Activated T-helper 1 cell treated with anti-CD3 and anti-CD28 coated beads, Interleukin-12 subunit alpha, Interleukin-12 subunit beta, Interleukin-2, Interleukin-4 antibody, amounts not matched to agents 30 ng/mL and 10 ng/mL and 1 ng/mL, durations not matched to agents 14 hours and 24 hours and 36 hours (primary cell): ENCODE data around the gene PDE9A. TPM values are rescaled to one million over a fixed set of nuclear protein-coding genes. Genes with fewer than 3 reads are reported as not detected.

Source experiments
- DNase-seq: peaks from one replicate; pipeline ENCODE4 v3.0.0; 2021; ENCODE audit warnings: low spot score
- H3K27ac Mint-ChIP-seq: one replicate; pipeline ENCODE4 v1.8.0; 2021; ENCODE audit warnings: mild to moderate bottlenecking, mixed read lengths
- H3K27me3 Mint-ChIP-seq: one replicate; pipeline ENCODE4 v1.8.0; 2022; ENCODE audit warnings: mild to moderate bottlenecking, moderate library complexity, mixed read lengths; ENCODE audit not compliant: insufficient read depth
- H3K36me3 Mint-ChIP-seq: one replicate; pipeline ENCODE4 v1.8.0; 2021; ENCODE audit warnings: low read depth, mixed read lengths
- H3K4me1 Mint-ChIP-seq: one replicate; pipeline ENCODE4 v1.8.0; 2021; ENCODE audit warnings: low read depth, mixed read lengths
- H3K4me3 Mint-ChIP-seq: one replicate; pipeline ENCODE4 v1.8.0; 2021; ENCODE audit warnings: mild to moderate bottlenecking, moderate library complexity, mixed read lengths
- H3K9me3 Mint-ChIP-seq: one replicate; pipeline ENCODE4 v1.8.0; 2021; ENCODE audit warnings: mixed read lengths
- intact Hi-C: fragments of 100-400 bp; cut with micrococcal nuclease; formaldehyde crosslinking; loops from one replicate; pipeline ENCODE4 v1.15.1; 2024
- total RNA-seq: library from RNA; stranded (reverse); gene quantifications from 2 replicates; pipeline ENCODE4 v1.2.3, GENCODE V29; 2022

PDE9A gene
- total RNA-seq, 1 donor from 2014 or later: 9.6 TPM

DNA sequence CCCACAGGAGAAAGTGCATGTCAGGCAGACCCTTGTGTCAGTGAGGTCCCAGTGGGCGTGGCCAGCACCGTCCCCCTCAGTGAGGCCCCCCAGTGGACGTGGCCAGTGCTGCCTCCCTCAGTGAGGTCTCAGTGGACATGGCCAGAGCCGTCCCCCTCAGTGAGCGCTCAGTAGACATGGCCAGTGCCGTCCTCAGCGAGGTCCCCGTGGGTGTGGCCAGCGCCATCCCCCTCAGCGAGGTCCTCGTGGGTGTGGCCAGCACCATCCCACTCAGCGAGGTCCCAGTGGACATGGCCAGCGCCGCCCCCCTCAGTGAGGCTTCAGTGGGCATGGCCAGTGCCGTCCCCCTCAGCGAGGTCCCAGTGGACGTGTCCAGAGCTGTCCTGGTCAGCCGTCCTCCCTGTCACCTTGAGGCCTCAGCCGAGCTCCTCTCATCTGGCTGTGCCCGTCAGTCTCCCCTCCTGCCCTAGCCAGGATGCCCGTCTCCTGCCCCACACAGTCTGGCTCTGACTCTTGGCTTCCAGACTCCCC is 35.5 kb downstream of the PDE9A start:
- no peaks in the 10 kb centered on the region for H3K36me3 Mint-ChIP-seq
- peaks cover 9% of the 10 kb centered on the region for H3K4me1 Mint-ChIP-seq
- DNase-seq: no peak
- intact Hi-C loops: no loop called here
- no peak overlapping the region for H3K27ac Mint-ChIP-seq
- H3K4me3 Mint-ChIP-seq: no peak overlapping the region
- no peaks in the 10 kb centered on the region for H3K27me3 Mint-ChIP-seq
- no peaks in the 10 kb centered on the region for H3K9me3 Mint-ChIP-seq

DNA sequence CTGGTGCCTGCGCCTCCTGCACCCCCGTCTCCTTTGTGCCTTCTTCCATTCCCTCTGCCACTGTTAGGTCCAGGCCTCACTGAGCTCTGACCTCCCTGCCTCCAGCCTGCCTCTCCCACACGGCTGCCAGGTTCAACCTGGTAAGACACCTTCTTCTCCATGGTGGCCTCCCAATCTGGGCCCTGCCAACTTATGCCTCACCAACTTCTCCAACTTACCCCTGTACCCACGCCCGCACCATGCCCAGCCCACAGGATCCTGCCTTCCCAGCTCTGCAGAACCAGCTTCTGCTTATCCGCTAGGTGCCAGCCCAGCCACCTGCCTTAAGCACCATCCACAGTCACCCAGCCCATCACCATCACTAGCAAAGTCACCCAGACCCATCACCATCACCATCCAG is 37.2 kb downstream of the PDE9A start:
- intact Hi-C loops: no loop called here
- Mint-ChIP-seq H3K9me3 (no peaks in the 10 kb centered on the region), H3K27ac (no peak overlapping the region), H3K36me3 (no peaks in the 10 kb centered on the region), H3K4me3 (no peak overlapping the region), H3K4me1 (no peaks in the 10 kb centered on the region), H3K27me3 (no peaks in the 10 kb centered on the region)
- no peak for DNase-seq

DNA sequence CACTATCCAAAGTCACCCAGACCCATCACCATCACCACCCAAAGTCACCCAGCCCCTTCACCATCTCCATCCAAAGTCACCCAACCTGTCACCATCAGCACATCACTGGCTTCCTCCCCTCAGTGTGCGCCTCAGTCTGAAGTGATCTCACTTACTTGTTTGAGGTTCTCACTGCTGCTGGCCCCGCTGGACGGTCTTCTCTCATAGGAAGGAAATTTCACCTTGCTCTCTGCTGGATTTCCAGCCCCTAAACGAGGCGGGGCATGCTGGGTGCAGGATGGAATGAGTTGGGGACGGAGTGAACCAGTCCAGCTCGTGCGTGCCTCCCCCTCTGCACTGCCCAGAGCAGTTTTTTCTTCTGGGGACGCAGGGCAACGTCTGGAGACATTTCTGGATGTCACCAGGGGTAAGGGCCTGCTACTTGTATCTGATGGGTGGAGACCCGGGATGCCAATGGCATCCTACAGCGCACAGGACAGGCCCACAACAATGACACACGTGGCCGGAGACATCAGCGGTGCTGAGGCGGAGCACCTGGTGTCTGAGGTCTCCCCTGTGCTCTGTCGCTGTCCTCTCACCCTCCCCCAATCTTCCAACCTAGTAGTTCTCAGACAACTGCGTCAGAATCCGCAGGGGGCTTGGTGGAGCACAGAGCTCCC is 38.6 kb downstream of the PDE9A start:
- no peak overlapping the region for H3K27ac Mint-ChIP-seq

DNA sequence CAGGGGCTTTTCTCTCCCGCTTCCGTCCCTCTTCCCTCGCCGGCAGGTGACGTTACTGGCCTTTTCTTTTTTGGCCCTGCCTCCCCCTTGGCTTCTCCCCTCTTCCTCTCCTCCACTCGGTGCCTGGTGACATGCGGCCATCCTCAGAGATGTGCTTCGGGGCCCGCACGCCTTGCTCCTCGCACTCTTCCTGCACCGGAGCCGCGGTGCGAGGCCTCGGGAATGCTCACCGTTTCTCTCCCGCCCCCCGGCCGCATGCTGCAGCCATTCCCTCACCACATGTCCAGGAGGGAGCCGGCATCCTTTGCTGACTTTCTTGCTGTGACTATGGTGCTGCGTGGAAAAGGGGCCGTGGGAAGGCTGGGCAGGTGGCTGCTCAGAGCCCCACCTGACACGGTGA is 39.3 kb downstream of the PDE9A start:
- intact Hi-C loops: no loop called here
- no peaks in the 10 kb centered on the region for H3K9me3 Mint-ChIP-seq

More for the DNA sequence above, 38.6 kb downstream of the PDE9A start:
- Mint-ChIP-seq H3K9me3 (no peaks in the 10 kb centered on the region), H3K4me3 (no peak overlapping the region), H3K36me3 (no peaks in the 10 kb centered on the region), H3K27me3 (no peaks in the 10 kb centered on the region), H3K4me1 (no peaks in the 10 kb centered on the region)
- DNase-seq: no peak
- intact Hi-C loops: no loop called here

DNA sequence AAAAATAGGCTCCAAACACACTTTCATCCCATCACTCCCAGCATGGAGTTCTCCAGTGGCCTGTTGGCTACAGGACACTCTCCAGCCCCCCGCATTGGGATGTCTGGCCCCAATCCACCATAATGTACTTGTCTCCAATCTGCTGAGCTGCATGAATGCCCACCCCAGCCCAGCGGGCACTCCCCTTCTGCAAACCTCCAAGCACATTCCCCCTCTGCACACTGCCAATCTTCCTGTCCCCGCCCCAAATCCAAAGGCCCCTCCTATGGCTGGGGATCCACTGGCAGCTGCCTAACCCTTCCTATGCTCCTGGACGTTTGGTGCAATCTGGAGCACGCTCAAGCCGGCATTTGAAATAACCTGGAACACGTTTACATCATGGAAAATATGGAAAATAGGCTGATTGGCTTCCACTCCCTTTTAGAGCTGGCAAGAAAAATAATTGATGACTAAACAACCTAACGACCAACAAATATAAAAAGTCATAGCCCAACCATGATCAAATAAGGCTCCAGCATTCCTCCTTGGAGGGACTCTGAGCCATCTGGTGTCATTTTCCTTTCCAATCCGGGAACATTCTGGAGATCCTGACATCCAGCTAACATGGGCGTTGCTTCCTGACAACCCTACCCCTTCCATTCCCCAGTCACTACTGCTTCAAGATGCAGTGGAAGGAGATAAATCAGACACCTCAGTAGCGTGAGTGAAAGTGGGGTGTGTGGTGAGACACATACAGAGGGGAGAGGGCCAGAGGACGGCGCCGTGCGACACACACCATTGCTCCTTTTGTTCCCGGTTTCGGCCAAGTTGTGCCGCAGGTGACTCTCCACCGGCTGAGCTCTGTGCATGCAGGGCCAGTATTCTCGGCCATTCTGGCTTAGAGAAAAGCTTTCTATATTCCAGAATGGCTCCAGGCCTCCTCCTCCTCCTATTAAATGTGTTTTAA is 41.6 kb downstream of the PDE9A start:
- H3K36me3 Mint-ChIP-seq: no peaks in the 10 kb centered on the region
- no peaks in the 10 kb centered on the region for H3K4me1 Mint-ChIP-seq
- no peak overlapping the region for H3K27ac Mint-ChIP-seq
- no peak for DNase-seq
- no peaks in the 10 kb centered on the region for H3K27me3 Mint-ChIP-seq
- H3K4me3 Mint-ChIP-seq: no peak overlapping the region
- intact Hi-C loops: no loop called here
- H3K9me3 Mint-ChIP-seq: no peaks in the 10 kb centered on the region

More for the DNA sequence above, 39.3 kb downstream of the PDE9A start:
- H3K4me1 Mint-ChIP-seq: no peaks in the 10 kb centered on the region
- H3K27ac Mint-ChIP-seq: no peak overlapping the region
- no peaks in the 10 kb centered on the region for H3K36me3 Mint-ChIP-seq
- no peak overlapping the region for H3K4me3 Mint-ChIP-seq
- no peak for DNase-seq
- no peaks in the 10 kb centered on the region for H3K27me3 Mint-ChIP-seq

DNA sequence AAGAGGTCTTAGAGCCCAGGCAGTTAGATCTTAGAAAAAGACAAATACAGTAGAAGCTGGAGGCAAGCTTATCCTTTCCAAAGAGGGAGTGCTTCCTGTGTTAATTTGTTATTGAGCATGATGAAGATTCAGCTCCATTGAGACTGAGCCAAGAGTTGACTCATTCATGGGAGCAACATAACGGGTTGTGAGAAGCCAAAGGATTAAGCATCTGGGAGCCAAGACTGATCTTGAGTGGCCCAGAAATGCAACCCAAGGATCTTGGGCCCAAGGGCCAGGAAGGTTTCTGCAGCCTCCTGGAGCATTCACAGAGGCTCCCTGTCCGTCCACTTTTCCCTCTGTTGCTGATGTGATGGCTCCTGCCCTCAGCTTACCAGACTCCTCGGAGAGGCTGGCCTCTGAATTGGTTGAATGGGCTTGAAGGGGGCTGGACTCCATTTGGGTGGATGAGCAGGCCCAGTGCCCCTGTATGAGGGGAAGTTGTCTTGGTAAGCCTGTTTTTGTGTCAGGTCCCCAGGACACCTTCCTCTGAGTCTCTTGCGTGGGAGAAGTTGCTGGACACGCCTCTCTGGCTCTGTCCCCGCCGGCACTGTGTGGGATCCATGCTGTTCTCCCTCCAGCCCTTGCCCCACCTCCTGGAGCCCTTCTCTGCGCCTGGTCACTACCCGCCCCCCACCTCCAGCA is 42.4 kb downstream of the PDE9A start:
- no peak overlapping the region for H3K4me3 Mint-ChIP-seq
- no peak overlapping the region for H3K27ac Mint-ChIP-seq
- no peaks in the 10 kb centered on the region for H3K27me3 Mint-ChIP-seq
- intact Hi-C loops: no loop called here
- H3K36me3 Mint-ChIP-seq: no peaks in the 10 kb centered on the region
- H3K9me3 Mint-ChIP-seq: no peaks in the 10 kb centered on the region
- DNase-seq: no peak
- H3K4me1 Mint-ChIP-seq: no peaks in the 10 kb centered on the region

DNA sequence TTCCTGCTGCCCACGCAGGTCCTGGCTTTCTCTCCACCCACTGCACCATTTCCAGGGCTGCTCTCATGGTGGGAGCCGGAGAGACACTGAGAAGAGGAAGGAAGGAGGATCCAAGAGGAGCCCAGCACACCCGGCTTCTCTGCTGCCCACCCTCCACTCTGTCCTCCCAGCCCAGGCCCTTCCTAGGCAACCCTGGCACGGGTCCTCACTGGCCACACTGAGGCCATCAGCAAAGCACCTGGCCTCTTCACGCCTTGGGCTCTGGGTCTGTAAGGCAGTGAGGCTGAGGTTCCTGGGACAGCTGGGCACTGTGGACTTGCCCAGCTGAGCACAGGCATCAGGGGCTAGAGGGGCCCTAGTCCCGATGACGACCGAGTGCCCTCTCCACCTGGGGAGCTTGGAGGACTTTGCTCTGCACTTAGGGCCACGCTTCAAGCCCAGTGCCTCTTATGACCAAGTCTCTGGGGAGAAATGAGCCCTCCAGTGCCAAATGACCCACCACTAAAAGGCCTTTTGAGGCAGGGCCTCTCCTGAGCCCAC is 43.1 kb downstream of the PDE9A start:
- Mint-ChIP-seq H3K9me3 (no peaks in the 10 kb centered on the region), H3K27ac (no peak overlapping the region), H3K27me3 (no peaks in the 10 kb centered on the region), H3K4me3 (no peak overlapping the region), H3K4me1 (no peaks in the 10 kb centered on the region), H3K36me3 (no peaks in the 10 kb centered on the region)
- DNase-seq: no peak
- intact Hi-C loops: no loop called here

DNA sequence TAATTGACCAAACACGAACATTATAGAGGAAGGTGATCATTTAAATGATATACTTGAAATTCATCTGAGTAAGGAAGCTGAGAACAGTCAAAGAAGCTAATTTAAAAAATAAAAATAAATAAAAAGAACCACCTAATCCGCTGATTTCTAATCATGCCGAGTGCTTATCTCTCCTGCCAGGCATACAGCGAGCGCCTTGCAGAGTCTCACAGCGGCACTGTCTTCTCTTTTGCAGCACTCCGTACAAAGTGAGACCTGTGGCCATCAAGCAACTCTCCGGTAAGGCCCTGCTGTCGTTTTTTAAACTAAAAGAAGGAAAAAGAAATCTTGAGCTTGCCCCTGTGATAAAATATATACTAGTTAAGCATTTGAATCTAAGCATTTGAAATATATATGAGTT is 45.3 kb downstream of the PDE9A start:
- H3K4me3 Mint-ChIP-seq: no peak overlapping the region
- H3K4me1 Mint-ChIP-seq: no peaks in the 10 kb centered on the region
- no peaks in the 10 kb centered on the region for H3K9me3 Mint-ChIP-seq
- no peak for DNase-seq
- H3K27me3 Mint-ChIP-seq: no peaks in the 10 kb centered on the region
- H3K27ac Mint-ChIP-seq: no peak overlapping the region
- peaks cover 2% of the 10 kb centered on the region for H3K36me3 Mint-ChIP-seq
- intact Hi-C loops: no loop called here

DNA sequence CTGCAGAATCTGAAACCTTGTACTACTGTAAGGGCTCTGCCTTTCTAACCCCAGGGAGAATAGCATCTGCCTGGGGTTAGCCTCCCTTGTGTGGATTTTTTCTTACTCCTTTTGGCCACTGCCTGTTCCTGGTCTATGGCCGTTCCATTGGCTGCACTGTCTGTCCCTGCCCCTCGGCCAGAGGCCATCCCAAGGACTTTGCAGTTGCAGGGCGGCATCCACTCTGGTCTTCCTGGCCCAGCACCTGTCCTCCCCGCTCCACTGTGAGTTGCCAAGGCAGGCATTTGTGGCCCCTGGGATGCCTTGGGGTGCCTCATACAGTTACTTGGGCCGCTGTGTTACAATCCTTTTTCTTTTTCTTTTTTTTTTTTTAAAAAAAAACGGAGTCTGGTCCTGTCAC is 45.8 kb downstream of the PDE9A start:
- intact Hi-C loops: no loop called here

DNA sequence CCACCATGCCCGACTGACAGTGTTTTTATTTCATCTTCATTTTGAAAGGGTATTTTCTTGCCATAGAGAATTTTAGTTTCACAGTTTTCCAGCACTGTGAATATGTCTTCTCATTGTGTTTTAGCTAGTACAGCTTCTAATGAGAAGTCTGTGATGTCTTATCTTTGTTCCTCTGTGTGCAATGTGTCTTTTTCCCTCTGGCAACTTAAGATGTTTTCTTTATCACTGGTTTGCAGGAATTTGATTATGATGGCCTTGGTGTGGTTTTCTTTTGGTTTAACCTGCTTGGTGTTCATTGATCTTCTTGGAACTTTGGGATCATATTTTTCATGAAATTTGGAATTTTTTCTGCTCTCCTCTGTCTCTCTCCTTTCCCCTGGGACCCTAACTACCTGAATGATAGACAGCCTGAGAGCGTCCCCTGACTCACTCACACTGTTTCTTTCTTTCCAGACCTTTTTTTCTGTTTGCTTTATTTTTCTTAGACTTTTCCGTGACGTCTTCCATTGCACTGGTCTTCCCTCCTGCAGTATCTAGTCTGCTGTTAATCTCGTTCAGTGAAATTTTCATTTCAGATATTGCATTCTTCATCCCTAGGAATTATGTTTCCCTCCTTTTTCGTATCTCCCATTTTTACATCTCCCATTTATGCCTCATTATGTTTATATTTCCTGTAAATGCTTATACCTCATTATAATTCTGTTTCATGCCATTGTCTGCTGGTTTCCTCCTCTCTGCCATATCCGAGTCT is 48.5 kb downstream of the PDE9A start:
- H3K4me1 Mint-ChIP-seq: no peaks in the 10 kb centered on the region
- H3K27me3 Mint-ChIP-seq: no peaks in the 10 kb centered on the region
- H3K9me3 Mint-ChIP-seq: no peaks in the 10 kb centered on the region
- H3K27ac Mint-ChIP-seq: no peak overlapping the region
- no peak for DNase-seq
- H3K4me3 Mint-ChIP-seq: no peak overlapping the region
- peaks cover 2% of the 10 kb centered on the region for H3K36me3 Mint-ChIP-seq
- intact Hi-C loops: no loop called here

More for the DNA sequence above, 45.8 kb downstream of the PDE9A start:
- no peak for DNase-seq
- peaks cover 2% of the 10 kb centered on the region for H3K36me3 Mint-ChIP-seq
- no peaks in the 10 kb centered on the region for H3K27me3 Mint-ChIP-seq
- H3K27ac Mint-ChIP-seq: no peak overlapping the region
- no peak overlapping the region for H3K4me3 Mint-ChIP-seq
- no peaks in the 10 kb centered on the region for H3K9me3 Mint-ChIP-seq
- H3K4me1 Mint-ChIP-seq: no peaks in the 10 kb centered on the region

DNA sequence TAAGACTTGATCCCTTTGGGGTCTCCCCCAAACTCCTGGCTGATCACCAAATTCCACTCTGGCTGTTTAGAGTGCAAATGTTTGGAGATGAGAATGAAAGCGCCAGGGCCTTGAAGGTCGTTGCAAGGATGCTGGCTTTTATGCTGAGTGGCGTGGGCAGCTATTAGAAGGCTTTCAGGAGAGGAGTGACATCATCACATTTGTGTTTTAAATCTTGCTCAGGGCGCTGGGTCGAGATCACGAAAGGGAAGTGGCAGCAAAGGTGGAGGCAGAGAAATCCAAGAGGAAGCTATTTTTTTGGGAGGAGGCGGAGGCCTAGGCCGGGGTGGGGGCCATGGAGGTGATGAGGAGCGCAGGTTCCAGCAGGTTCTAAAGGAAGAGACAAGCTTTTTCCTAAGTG is 49.3 kb downstream of the PDE9A start:
- Mint-ChIP-seq H3K4me1 (no peaks in the 10 kb centered on the region), H3K27me3 (no peaks in the 10 kb centered on the region), H3K9me3 (no peaks in the 10 kb centered on the region), H3K4me3 (no peak overlapping the region), H3K36me3 (peaks cover 2% of the 10 kb centered on the region), H3K27ac (no peak overlapping the region)
- DNase-seq: no peak
- intact Hi-C loops: no loop called here
